ENCODE measurements around the gene DRG2.

DNA sequence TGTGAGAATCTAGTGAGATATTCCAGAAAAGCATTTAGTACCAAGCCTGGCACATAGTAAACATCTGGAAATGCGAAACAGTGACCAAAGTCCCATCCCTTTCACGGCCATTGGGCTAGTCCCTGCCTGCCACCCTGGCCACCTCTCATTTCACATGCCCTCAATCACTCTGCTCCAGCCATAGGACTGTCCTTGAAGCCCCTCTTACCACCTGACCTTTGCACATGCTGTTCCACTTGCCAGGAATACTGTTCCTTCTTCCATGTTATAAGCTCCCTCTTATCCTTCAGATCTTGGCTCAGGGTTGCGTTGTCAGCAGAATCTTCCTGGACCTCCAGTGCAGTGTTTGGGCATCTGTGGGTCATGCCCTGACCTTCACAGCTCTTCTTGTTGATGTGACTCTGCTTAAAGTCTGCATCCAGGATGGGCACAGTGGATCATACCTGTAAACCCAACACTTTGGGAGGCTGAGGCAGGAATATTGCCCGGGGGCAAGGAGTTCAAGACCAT is 22.9 kb downstream of the DRG2 start:
- TF ChIP-seq CTCF (IDR thresholded peaks at IDR 0.05): no peak
- no peak for TF ChIP-seq POLR2A (IDR thresholded peaks at IDR 0.05)
